Epithelial cell of proximal tubule (primary cell): ENCODE measurements around the gene MEIOB. TPM values are rescaled to one million over a fixed set of nuclear protein-coding genes. Genes with fewer than 3 reads are reported as not detected.
"Not testable (repeated sequence)": the region's sequence is repeated elsewhere in the genome, so short reads cannot be mapped to it uniquely, and the experiment has no call there.

Experiments
- DNase-seq: peaks from one replicate; pipeline ENCODE4 v3.0.0-alpha.2; 2011; ENCODE audit warnings: low read depth
- H3K4me3 ChIP-seq: 2 replicates; pipeline ENCODE4 v1.5.1; 2011; ENCODE audit warnings: low read depth, mild to moderate bottlenecking, low read length
- total RNA-seq: library from RNA; depleted of rRNA; stranded (reverse); fragments of >200 nt; gene quantifications from 2 replicates; pipeline ENCODE4 v1.2.3, GENCODE V29; 2015
- TF ChIP-seq, protein P1 (sequence below): conservative IDR thresholded peaks from 2 replicates; pipeline ENCODE4 v1.5.1; 2012; ENCODE audit warnings: low read depth, mild to moderate bottlenecking, low read length

Gene MEIOB
- total RNA-seq, 1 donor from 2014 or later, result 2.1 TPM

DNA sequence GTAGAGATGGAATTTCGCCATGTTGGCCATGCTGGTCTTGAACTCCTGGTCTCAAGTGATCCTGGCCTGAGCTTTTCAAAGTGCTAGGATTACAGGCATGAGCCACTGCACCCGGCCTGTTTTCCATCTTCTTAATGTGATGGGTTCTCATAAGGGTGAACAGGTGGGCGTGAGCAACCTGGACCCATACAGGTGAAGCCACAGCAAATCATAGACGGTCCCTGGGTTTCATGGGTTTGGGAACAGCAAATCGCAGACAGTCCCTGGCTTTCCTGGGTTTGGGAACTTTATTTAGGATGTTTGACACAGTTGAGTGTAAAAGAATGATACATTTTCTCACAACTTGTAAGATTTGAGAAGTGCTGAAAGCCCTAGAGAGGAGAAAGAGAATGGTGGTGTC lies 12.9 kb upstream of the MEIOB start:
- DNase-seq, result no peak
- no peak overlapping the region for H3K4me3 ChIP-seq
- TF ChIP-seq, protein P1, sequence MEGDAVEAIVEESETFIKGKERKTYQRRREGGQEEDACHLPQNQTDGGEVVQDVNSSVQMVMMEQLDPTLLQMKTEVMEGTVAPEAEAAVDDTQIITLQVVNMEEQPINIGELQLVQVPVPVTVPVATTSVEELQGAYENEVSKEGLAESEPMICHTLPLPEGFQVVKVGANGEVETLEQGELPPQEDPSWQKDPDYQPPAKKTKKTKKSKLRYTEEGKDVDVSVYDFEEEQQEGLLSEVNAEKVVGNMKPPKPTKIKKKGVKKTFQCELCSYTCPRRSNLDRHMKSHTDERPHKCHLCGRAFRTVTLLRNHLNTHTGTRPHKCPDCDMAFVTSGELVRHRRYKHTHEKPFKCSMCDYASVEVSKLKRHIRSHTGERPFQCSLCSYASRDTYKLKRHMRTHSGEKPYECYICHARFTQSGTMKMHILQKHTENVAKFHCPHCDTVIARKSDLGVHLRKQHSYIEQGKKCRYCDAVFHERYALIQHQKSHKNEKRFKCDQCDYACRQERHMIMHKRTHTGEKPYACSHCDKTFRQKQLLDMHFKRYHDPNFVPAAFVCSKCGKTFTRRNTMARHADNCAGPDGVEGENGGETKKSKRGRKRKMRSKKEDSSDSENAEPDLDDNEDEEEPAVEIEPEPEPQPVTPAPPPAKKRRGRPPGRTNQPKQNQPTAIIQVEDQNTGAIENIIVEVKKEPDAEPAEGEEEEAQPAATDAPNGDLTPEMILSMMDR, result no peak

DNA sequence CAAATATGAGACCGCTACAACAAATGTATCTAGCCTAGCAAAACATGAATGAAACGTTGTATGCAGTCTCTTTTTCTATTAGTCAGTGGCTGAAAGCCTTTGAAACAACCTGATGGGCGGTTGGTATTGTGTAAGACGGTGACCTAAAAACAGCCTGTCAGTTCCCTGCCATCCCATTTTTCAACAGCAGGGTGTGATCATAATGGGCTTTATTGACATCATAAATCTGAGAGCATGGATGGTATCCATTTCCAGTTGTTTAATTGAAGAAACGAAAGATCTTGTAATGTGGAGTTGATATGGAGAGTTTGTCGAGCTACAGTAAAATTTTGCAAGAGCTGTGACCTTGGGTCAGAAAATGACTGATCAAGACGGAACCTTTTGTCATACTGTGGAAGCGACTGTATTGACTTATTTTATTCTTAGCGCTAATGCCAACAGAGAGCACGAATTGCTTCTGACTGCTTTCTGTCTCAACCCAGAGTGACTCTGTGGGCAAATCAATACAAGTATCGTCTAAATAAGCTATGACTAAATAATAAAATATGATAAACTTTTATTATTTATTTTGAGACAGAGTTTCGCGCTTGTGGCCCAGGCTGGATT lies 12.3 kb upstream of the MEIOB start:
- H3K4me3 ChIP-seq, result no peak overlapping the region
- TF ChIP-seq, protein P1, result peak; percentile 25
- DNase-seq, result no peak

GRCh38 chr16:1881172-1881571 lies 9.2 kb upstream of the MEIOB start:
- DNase-seq, H3K4me3 ChIP-seq: not testable (repeated sequence)

- DNase-seq, result no peak
- TF ChIP-seq, protein P1, result no peak
- H3K4me3 ChIP-seq, result no peak overlapping the region
These were observed 7.5 kb upstream of the MEIOB start for GRCh38 chr16:1879477-1879876.

DNA sequence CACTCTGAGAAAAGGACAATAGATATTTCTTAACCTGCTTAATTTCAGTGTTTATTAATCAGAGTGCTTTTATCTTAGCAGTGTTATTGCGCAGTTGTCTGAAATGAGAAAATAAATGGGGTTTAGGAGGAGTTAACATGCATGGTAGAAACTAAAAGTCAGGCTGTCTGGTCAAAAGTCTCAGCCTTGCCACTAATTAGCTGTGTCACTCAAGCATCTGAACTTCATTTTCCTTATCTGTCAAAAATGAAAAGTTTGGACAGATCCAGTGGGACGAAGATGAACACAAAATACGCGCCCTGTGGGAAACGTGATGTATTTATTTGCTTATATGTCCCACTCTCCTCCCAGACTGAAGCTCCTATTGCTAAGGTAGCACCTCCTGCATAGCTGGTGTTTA lies 6.3 kb upstream of the MEIOB start:
- no peak for DNase-seq
- TF ChIP-seq, protein P1, result no peak
- H3K4me3 ChIP-seq, result no peak overlapping the region

DNA sequence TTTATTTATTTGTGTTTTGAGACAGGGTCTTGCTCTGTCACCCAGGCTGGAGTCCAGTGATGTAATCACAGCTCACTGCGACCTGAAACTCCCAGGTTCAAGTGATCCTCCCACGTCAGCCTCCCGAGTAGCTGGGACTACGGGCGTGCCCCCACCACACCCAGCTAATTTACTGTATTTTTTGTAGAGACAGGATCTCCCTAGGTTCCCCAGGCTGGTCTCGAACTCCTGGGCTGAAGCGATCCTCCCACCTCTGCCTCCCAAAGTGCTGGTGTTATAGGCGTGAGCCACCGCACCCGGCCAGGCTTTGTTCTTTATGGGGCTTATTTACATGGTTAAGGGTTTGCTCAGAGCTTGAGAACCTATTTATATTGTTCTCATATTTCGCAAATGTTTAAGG lies 5.8 kb upstream of the MEIOB start:
- TF ChIP-seq, protein P1, result no peak
- H3K4me3 ChIP-seq, result no peak overlapping the region
- no peak for DNase-seq

GRCh38 chr16:1877089-1877488 lies 5.1 kb upstream of the MEIOB start:
- TF ChIP-seq, protein P1, result no peak
- DNase-seq, result no peak

More at GRCh38 chr16:1877089-1877488, 5.1 kb upstream of the MEIOB start:
- no peak overlapping the region for H3K4me3 ChIP-seq
